Measurements from ENCODE around the gene LRRK2. TPM values are rescaled to one million over a fixed set of nuclear protein-coding genes. Genes with fewer than 3 reads are reported as not detected.

Gene LRRK2
- 100 to 1,000 TPM; 232 to 719 (median 390) TPM for total RNA-seq

DNA sequence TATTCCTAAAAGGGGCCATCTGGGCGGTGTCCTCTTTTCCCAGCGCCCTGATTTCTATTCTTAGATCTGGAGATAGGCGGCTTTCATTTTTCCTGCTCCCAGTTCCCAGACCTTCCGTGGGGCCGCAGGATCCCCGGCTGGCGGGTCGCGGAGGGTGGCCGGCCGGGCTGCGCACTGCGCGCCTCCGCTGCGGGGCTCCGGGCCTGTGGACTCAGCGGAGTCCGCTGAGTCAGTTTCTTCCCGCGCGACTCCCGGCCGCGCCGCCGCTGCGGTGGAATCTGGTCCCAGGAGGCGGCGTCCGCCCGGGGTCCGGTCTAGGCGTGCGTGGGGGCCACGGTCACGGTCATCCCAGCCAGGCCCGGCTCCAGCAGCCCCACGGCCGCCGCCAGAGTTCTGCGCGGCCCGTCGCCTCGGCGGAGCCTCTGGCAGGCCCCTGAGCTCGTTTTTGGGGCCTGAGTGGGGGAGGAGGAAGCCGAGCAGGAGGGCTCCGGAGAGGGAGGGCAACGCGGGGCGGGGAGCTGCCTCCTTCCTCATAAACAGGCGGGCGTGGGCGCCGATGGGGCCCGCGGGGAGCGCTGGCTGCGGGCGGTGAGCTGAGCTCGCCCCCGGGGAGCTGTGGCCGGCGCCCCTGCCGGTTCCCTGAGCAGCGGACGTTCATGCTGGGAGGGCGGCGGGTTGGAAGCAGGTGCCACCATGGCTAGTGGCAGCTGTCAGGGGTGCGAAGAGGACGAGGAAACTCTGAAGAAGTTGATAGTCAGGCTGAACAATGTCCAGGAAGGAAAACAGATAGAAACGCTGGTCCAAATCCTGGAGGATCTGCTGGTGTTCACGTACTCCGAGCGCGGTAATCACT is at the start of gene LRRK2:
TSS of gene LRRK2 (plus strand) at position 559 of the 853 bp plus-strand sequence. CDS start at position 694, 135 bp downstream.
- DNase-seq, result peak; percentile 84 to 96
- H3K4me3 ChIP-seq, result peak within 1 kb of the TSS; percentile 47 to 71 (median 56)
- peak within 1 kb of the TSS; percentile 92 to 99 (median 97) for H3K27ac ChIP-seq
- H3K36me3 ChIP-seq, result no peaks in the 10 kb centered on the region
- peaks cover 0 to 4% (median 2%) of the 10 kb centered on the region in 4 donors for H3K4me1 ChIP-seq
- no peaks in the 10 kb centered on the region for H3K9me3 ChIP-seq
- no peaks in the 10 kb centered on the region for H3K27me3 ChIP-seq
- 0 to 1% methylated on average over 15 to 57 of the region's 78 CpGs for WGBS, 2 donors
- TF ChIP-seq EP300 (IDR thresholded peaks at IDR 0.05) (no peak), POLR2A (IDR thresholded peaks at IDR 0.05) (peak; percentile 13 to 98 (median 74)), POLR2AphosphoS5 (IDR thresholded peaks at IDR 0.05) (peak; percentile 69 to 74)
- TF ChIP-seq, protein P1, sequence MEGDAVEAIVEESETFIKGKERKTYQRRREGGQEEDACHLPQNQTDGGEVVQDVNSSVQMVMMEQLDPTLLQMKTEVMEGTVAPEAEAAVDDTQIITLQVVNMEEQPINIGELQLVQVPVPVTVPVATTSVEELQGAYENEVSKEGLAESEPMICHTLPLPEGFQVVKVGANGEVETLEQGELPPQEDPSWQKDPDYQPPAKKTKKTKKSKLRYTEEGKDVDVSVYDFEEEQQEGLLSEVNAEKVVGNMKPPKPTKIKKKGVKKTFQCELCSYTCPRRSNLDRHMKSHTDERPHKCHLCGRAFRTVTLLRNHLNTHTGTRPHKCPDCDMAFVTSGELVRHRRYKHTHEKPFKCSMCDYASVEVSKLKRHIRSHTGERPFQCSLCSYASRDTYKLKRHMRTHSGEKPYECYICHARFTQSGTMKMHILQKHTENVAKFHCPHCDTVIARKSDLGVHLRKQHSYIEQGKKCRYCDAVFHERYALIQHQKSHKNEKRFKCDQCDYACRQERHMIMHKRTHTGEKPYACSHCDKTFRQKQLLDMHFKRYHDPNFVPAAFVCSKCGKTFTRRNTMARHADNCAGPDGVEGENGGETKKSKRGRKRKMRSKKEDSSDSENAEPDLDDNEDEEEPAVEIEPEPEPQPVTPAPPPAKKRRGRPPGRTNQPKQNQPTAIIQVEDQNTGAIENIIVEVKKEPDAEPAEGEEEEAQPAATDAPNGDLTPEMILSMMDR (IDR thresholded peaks at IDR 0.05), result peak in 2 of 6 experiments; percentile 15 to 35
- ATAC-seq (ENCODE audit: low FRiP score in 2 of 2), result peak; percentile 89 to 94

DNA sequence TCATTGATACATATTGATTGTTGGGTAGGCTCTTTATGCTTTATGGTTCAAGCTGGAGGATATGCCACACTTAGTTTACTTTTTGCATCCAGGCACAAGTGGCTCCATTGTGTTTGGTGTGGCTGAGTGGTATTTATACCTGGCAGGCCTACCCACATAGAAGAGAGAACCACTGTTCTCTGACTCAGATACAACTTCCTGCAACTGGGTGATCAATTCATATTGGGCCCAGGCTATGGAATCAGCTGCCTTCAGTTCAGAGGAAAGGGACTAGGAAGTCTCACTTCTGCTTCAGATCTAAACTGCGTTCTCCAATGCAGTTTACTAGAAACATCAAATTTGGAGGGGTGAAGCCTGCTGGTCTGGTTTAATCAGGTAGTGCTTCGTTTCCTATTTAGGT is 49.8 kb upstream of the LRRK2 start:
- H3K9me3 ChIP-seq, result no peaks in the 10 kb centered on the region
- no peaks in the 10 kb centered on the region for H3K27me3 ChIP-seq
- no peaks in the 10 kb centered on the region for H3K36me3 ChIP-seq
- TF ChIP-seq EP300 (IDR thresholded peaks at IDR 0.05), result no peak
- no peak for TF ChIP-seq POLR2A (IDR thresholded peaks at IDR 0.05)
- TF ChIP-seq, protein P1 (IDR thresholded peaks at IDR 0.05), result no peak
- DNase-seq, result no peak
- H3K27ac ChIP-seq, result no peak overlapping the region
- peaks cover 0 to 3% (median 0%) of the 10 kb centered on the region in 4 donors for H3K4me1 ChIP-seq
- no peak overlapping the region for H3K4me3 ChIP-seq
- no peak for ATAC-seq (ENCODE audit: low FRiP score in 2 of 2)
- WGBS, 2 donors, result 69 to 96% methylated on average over 2 of the region's 2 CpGs

DNA sequence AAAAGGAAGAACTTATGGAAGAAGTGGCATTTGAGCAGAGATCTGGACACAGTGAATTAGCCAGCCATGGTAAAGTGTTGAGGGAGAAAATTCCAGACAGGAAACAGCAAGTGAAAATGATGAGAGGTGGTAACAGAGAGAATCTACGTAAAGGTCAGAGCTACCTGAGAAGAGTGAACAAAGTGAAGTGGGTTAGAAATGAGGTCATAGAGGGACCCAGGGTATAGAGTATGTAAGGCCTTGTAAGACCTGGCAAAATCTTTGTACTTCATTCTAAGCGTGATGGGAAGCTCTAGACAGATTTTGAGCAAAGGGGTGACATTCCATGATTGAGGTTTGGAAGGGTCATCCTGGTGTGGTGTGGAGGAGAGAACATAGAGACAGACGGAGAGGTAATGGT is 49.3 kb upstream of the LRRK2 start:
- H3K27ac ChIP-seq, result no peak overlapping the region
- H3K9me3 ChIP-seq, result peaks cover 0 to 2% (median 0%) of the 10 kb centered on the region in 4 donors
- no peak overlapping the region for H3K4me3 ChIP-seq
- no peaks in the 10 kb centered on the region for H3K36me3 ChIP-seq
- no peak for TF ChIP-seq POLR2AphosphoS5 (IDR thresholded peaks at IDR 0.05)
- TF ChIP-seq, protein P1 (IDR thresholded peaks at IDR 0.05), result no peak
- no peak for TF ChIP-seq POLR2A (IDR thresholded peaks at IDR 0.05)
- TF ChIP-seq EP300 (IDR thresholded peaks at IDR 0.05), result no peak
- DNase-seq, result no peak
- H3K27me3 ChIP-seq, result no peaks in the 10 kb centered on the region
- H3K4me1 ChIP-seq, result peaks cover 0 to 3% (median 0%) of the 10 kb centered on the region in 4 donors
- ATAC-seq (ENCODE audit: low FRiP score in 2 of 2), result no peak
- 82 to 91% methylated on average over 3 of the region's 3 CpGs for WGBS, 2 donors

DNA sequence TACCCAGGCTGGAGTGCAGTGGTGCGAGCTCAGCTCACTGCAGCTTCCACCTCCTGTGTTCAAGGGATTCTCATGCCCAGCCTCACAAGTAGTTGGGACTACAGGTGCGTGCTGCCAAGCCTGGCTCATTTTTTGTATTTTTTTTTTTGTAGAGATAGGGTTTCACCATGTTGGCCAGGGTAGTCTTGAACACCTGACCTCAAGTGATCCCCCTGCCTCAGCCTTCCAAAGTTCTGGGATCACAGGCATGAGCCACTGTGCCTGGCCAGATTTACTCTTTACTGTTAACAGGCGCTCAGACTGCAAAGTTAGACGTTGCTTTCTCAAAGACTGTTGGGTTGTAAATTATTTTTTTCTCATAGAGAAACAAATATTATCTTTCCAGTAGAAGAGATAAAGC is 46.1 kb upstream of the LRRK2 start:
- ATAC-seq (ENCODE audit: low FRiP score in 2 of 2) (no peak), DNase-seq (no peak)
- Histone ChIP-seq H3K27me3 (no peaks in the 10 kb centered on the region), H3K4me1 (no peaks in the 10 kb centered on the region), H3K9me3 (peaks cover 0 to 6% (median 0%) of the 10 kb centered on the region in 4 donors), H3K4me3 (no peak overlapping the region), H3K36me3 (no peaks in the 10 kb centered on the region), H3K27ac (no peak overlapping the region)
- TF ChIP-seq, protein P1 (IDR thresholded peaks at IDR 0.05), result no peak
- TF ChIP-seq EP300 (IDR thresholded peaks at IDR 0.05) (no peak), POLR2A (IDR thresholded peaks at IDR 0.05) (no peak), POLR2AphosphoS5 (IDR thresholded peaks at IDR 0.05) (no peak)
- 85 to 95% methylated on average over 4 of the region's 4 CpGs for WGBS, 2 donors
